H9 (cell line): ENCODE measurements around the gene EPHA8. TPM values are rescaled to one million over a fixed set of nuclear protein-coding genes. Genes with fewer than 3 reads are reported as not detected.

Source experiments
- DNase-seq: peaks from one replicate; pipeline ENCODE4 v3.0.0-alpha.2; 2017
- H2AFZ ChIP-seq: one replicate; pipeline ENCODE4 v1.6.1; 2013; ENCODE audit warnings: mild to moderate bottlenecking, low read length, control low read depth, moderate library complexity
- H2AK5ac ChIP-seq: 2 replicates; pipeline ENCODE4 v1.6.1; 2013; ENCODE audit warnings: low read length, control low read depth, mixed read lengths; ENCODE audit not compliant: insufficient read length
- H2BK120ac ChIP-seq: one replicate; pipeline ENCODE4 v1.6.1; 2013; ENCODE audit warnings: low read depth, mild to moderate bottlenecking, low read length, control low read depth, inconsistent platforms; ENCODE audit not compliant: poor library complexity, severe bottlenecking
- H2BK12ac ChIP-seq: 2 replicates; pipeline ENCODE4 v1.6.1; 2013; ENCODE audit warnings: low read length, control low read depth, mixed read lengths, low read depth; ENCODE audit not compliant: insufficient read length
- H2BK15ac ChIP-seq: 2 replicates; pipeline ENCODE4 v1.6.1; 2013; ENCODE audit warnings: low read depth, low read length, control low read depth
- H2BK20ac ChIP-seq: one replicate; pipeline ENCODE4 v1.6.1; 2013; ENCODE audit warnings: low read depth, mild to moderate bottlenecking, low read length, control low read depth, inconsistent platforms; ENCODE audit not compliant: poor library complexity, severe bottlenecking
- H2BK5ac ChIP-seq: 2 replicates; pipeline ENCODE4 v1.6.1; 2013; ENCODE audit warnings: low read length, control low read depth, mixed read lengths; ENCODE audit not compliant: insufficient read length
- H3K14ac ChIP-seq: 2 replicates; pipeline ENCODE4 v1.6.1; 2013; ENCODE audit warnings: low read length, control low read depth; ENCODE audit not compliant: insufficient read depth
- H3K18ac ChIP-seq: 2 replicates; pipeline ENCODE4 v1.6.1; 2013; ENCODE audit warnings: low read depth, mild to moderate bottlenecking, mixed read lengths, low read length, control low read depth; ENCODE audit not compliant: insufficient read length
- H3K23ac ChIP-seq: 2 replicates; pipeline ENCODE4 v1.6.1; 2013; ENCODE audit warnings: low read length, control low read depth, mixed read lengths, low read depth; ENCODE audit not compliant: insufficient read length
- H3K23me2 ChIP-seq: 2 replicates; pipeline ENCODE4 v1.6.1; 2013; ENCODE audit warnings: low read depth, mild to moderate bottlenecking, mixed read lengths, low read length, control low read depth; ENCODE audit not compliant: insufficient read length, poor library complexity, severe bottlenecking
- H3K27ac ChIP-seq: 2 replicates; pipeline ENCODE4 v1.5.1; 2013; ENCODE audit warnings: low read length, control low read depth, mixed read lengths, low read depth; ENCODE audit not compliant: insufficient read length
- H3K27me3 ChIP-seq: 2 replicates; pipeline ENCODE4 v1.6.1; 2013; ENCODE audit warnings: low read length, control low read depth, inconsistent platforms; ENCODE audit not compliant: insufficient read depth
- H3K4ac ChIP-seq: 2 replicates; pipeline ENCODE4 v1.6.1; 2013; ENCODE audit warnings: low read depth, mild to moderate bottlenecking, control low read depth, inconsistent platforms, low read length, moderate library complexity
- H3K4me1 ChIP-seq: 2 replicates; pipeline ENCODE4 v1.6.1; 2013; ENCODE audit warnings: low read length, control low read depth, inconsistent platforms; ENCODE audit not compliant: insufficient read depth
- H3K4me2 ChIP-seq: 2 replicates; pipeline ENCODE4 v1.6.1; 2013; ENCODE audit warnings: low read length, control low read depth, mixed read lengths; ENCODE audit not compliant: insufficient read length, insufficient read depth
- H3K56ac ChIP-seq: 2 replicates; pipeline ENCODE4 v1.6.1; 2013; ENCODE audit warnings: low read depth, mild to moderate bottlenecking, mixed read lengths, low read length, control low read depth; ENCODE audit not compliant: insufficient read length
- H3K79me1 ChIP-seq: 2 replicates; pipeline ENCODE4 v1.6.1; 2013; ENCODE audit warnings: low read depth, mild to moderate bottlenecking, moderate library complexity, low read length, control low read depth, inconsistent platforms; ENCODE audit not compliant: insufficient read depth, poor library complexity, severe bottlenecking
- H3K79me2 ChIP-seq: 2 replicates; pipeline ENCODE4 v1.6.1; 2013; ENCODE audit warnings: low read length, control low read depth, inconsistent platforms; ENCODE audit not compliant: insufficient read depth
- H3K9ac ChIP-seq: 2 replicates; pipeline ENCODE4 v1.6.1; 2013; ENCODE audit warnings: low read length, control low read depth, mixed read lengths; ENCODE audit not compliant: insufficient read length; ENCODE audit errors: extremely low read depth
- H3K9me3 ChIP-seq: one replicate; pipeline ENCODE4 v1.6.1; 2013; ENCODE audit warnings: low read depth, low read length, inconsistent platforms; ENCODE audit not compliant: control insufficient read depth
- H3T11ph ChIP-seq: one replicate; pipeline ENCODE4 v1.6.1; 2013; ENCODE audit warnings: mild to moderate bottlenecking, low read length, control low read depth, inconsistent platforms
- H4K20me1 ChIP-seq: one replicate; pipeline ENCODE4 v1.6.1; 2013; ENCODE audit not compliant: control insufficient read depth, insufficient read length, insufficient read depth
- H4K5ac ChIP-seq: 2 replicates; pipeline ENCODE4 v1.6.1; 2013; ENCODE audit warnings: low read depth, mild to moderate bottlenecking, mixed read lengths, low read length, control low read depth; ENCODE audit not compliant: insufficient read length
- H4K8ac ChIP-seq: replicated peaks from 2 replicates; pipeline ENCODE4 v1.6.1; 2013; ENCODE audit warnings: low read length, control low read depth, mixed read lengths, low read depth; ENCODE audit not compliant: insufficient read length
- H4K91ac ChIP-seq: 2 replicates; pipeline ENCODE4 v1.6.1; 2013; ENCODE audit warnings: low read depth, mild to moderate bottlenecking, moderate library complexity, mixed read lengths, low read length, control low read depth; ENCODE audit not compliant: insufficient read length
- H3K27ac Mint-ChIP-seq, 3 experiments: 2 replicates in 2 of 3; 3 replicates in 1 of 3; pipeline ENCODE4 v1.8.0; 2020 to 2021; ENCODE audit warnings: mixed read lengths in 3 of 3, mild to moderate bottlenecking in 1 of 3, moderate library complexity in 1 of 3
- H3K27me3 Mint-ChIP-seq: 2 replicates; pipeline ENCODE4 v1.8.0; 2021; ENCODE audit warnings: low read depth, mild to moderate bottlenecking, moderate library complexity, mixed read lengths
- H3K36me3 Mint-ChIP-seq, 3 experiments: 2 replicates in 2 of 3; 3 replicates in 1 of 3; pipeline ENCODE4 v1.8.0; 2020 to 2021; ENCODE audit warnings: low read depth in 3 of 3, mixed read lengths in 3 of 3; ENCODE audit not compliant: insufficient read depth in 1 of 3
- H3K4me1 Mint-ChIP-seq, 2 experiments: 2 replicates each; pipeline ENCODE4 v1.8.0; 2020; ENCODE audit warnings: mixed read lengths in 2 of 2
- H3K4me3 Mint-ChIP-seq, 2 experiments: 2 replicates in 1 of 2; 3 replicates in 1 of 2; pipeline ENCODE4 v1.8.0; 2020 to 2021; ENCODE audit warnings: mild to moderate bottlenecking in 2 of 2, mixed read lengths in 2 of 2, moderate library complexity in 1 of 2
- H3K9me3 Mint-ChIP-seq, 2 experiments: 2 replicates in 1 of 2; 3 replicates in 1 of 2; pipeline ENCODE4 v1.8.0; 2020; ENCODE audit warnings: mild to moderate bottlenecking in 2 of 2, mixed read lengths in 2 of 2, moderate library complexity in 1 of 2
- CTCF ChIP-seq: fragments of 200-600 bp; sonication (generic); conservative IDR thresholded peaks from 3 replicates; pipeline ENCODE4 v1.8.0; 2021; ENCODE audit warnings: antibody characterized with exemption, mild to moderate bottlenecking
- WGBS: extraction: QIAGEN DNeasy Blood & Tissue Kit; methylation state at CpG from one replicate; pipeline ENCODE4 v1.1.7; 2013; ENCODE audit warnings: missing lambda C conversion rate, low lambda C conversion rate, mixed read lengths; ENCODE audit not compliant: insufficient read length; ENCODE audit errors: extremely low coverage; 5-methylcytosine and 5-hydroxymethylcytosine counted together
- total RNA-seq: library from RNA; stranded (reverse); gene quantifications from 2 replicates; pipeline ENCODE4 v1.2.1, GENCODE V29; 2021

The EPHA8 gene
- total RNA-seq, 1 experiment from 2014 or later = 3.4 TPM

DNA sequence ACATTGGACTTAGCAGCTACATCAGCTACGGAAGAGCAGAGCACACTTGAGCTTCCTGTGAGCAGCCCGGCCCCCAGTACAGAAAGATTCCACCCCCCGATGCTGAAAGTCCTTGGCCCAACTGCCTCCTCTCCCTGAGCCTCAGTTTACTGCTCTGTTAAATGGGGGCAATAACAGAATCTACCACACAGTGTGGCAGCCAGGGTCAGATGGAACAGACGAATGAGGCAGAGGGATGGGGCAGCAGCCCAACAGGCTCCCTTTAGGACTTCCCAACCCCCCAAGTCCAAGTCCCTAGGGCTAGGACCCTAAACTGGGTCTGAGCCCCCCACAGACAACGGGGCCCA is 50.3 kb downstream of the EPHA8 start:
- Mint-ChIP-seq H3K4me3 (no peak overlapping the region; a peak in 1 of 5 replicates), H3K9me3 (peaks cover 0 to 3% of the 10 kb centered on the region in 2 experiments; a peak in 2 of 5 replicates), H3K27me3 (peaks cover 63% of the 10 kb centered on the region), H3K27ac (no peak overlapping the region), H3K4me1 (peaks cover 30 to 68% of the 10 kb centered on the region in 2 experiments), H3K36me3 (no peaks in the 10 kb centered on the region)
- H2BK12ac ChIP-seq = no peak overlapping the region
- no peaks in the 10 kb centered on the region; the same call in 1 of the 2 replicates for H3K4me1 ChIP-seq
- H3K23me2 ChIP-seq = no peaks in the 10 kb centered on the region
- no peaks in the 10 kb centered on the region for H3K9me3 ChIP-seq
- WGBS = no CpG with 5 or more reads among the region's 5 CpGs
- no peak overlapping the region for H3K23ac ChIP-seq
- no peak overlapping the region for H3T11ph ChIP-seq
- no peaks in the 10 kb centered on the region for H3K27me3 ChIP-seq
- H2BK120ac ChIP-seq = no peak overlapping the region
- no peak overlapping the region for H4K5ac ChIP-seq
- H3K56ac ChIP-seq = no peak overlapping the region
- DNase-seq = no peak
- no peak overlapping the region for H2AK5ac ChIP-seq
- H3K4ac ChIP-seq = no peak overlapping the region
- no peak overlapping the region for H2AFZ ChIP-seq
- H3K79me2 ChIP-seq = no peaks in the 10 kb centered on the region
- no peak overlapping the region for H3K18ac ChIP-seq
- no peak overlapping the region for H2BK5ac ChIP-seq
- no peaks in the 10 kb centered on the region for H3K79me1 ChIP-seq
- H2BK20ac ChIP-seq = no peak overlapping the region
- H3K27ac ChIP-seq = no peak overlapping the region
- H3K9ac ChIP-seq = no peak overlapping the region
- H4K91ac ChIP-seq = no peak overlapping the region
- TF ChIP-seq CTCF = no peak
- no peak overlapping the region for H3K4me2 ChIP-seq
- H4K20me1 ChIP-seq = no peaks in the 10 kb centered on the region
- H4K8ac ChIP-seq = no peak overlapping the region
- H3K14ac ChIP-seq = no peak overlapping the region
- no peak overlapping the region for H2BK15ac ChIP-seq
